ENCODE data around the gene GRB10.

The GRB10 gene

GRCh38 chr7:50564640-50565558 lies 217.8 kb downstream of the GRB10 start, which contains the start of gene DDC:
DDC (minus strand) TSS chr7:50565405; CDS start chr7:50544085, 21,320 bp downstream.
- no peak within 1 kb of the TSS for H3K4me3 ChIP-seq (ENCODE audit: low read depth, low read length)
- no peak for TF ChIP-seq CTCF (IDR thresholded peaks at IDR 0.05; ENCODE audit: borderline replicate concordance, insufficient read depth, low read depth, low read length)

- no peak overlapping the region for H3K4me3 ChIP-seq (ENCODE audit: low read depth, low read length)
- TF ChIP-seq CTCF (IDR thresholded peaks at IDR 0.05; ENCODE audit: borderline replicate concordance, insufficient read depth, low read depth, low read length), result no peak
These were observed 218.5 kb downstream of the GRB10 start for GRCh38 chr7:50564171-50564570.

GRCh38 chr7:50562136-50562535 lies 220.6 kb downstream of the GRB10 start:
- H3K4me3 ChIP-seq (ENCODE audit: low read depth, low read length), result no peak overlapping the region
- TF ChIP-seq CTCF (IDR thresholded peaks at IDR 0.05; ENCODE audit: borderline replicate concordance, insufficient read depth, low read depth, low read length), result no peak

GRCh38 chr7:50560865-50561351 lies 221.8 kb downstream of the GRB10 start:
- TF ChIP-seq CTCF (IDR thresholded peaks at IDR 0.05; ENCODE audit: borderline replicate concordance, insufficient read depth, low read depth, low read length), result no peak
- no peak overlapping the region for H3K4me3 ChIP-seq (ENCODE audit: low read depth, low read length)

- TF ChIP-seq CTCF (IDR thresholded peaks at IDR 0.05; ENCODE audit: borderline replicate concordance, insufficient read depth, low read depth, low read length), result no peak
- no peak overlapping the region for H3K4me3 ChIP-seq (ENCODE audit: low read depth, low read length)
These were observed 222.8 kb downstream of the GRB10 start for GRCh38 chr7:50559881-50560280.

GRCh38 chr7:50558294-50559053 lies 224.2 kb downstream of the GRB10 start:
- TF ChIP-seq CTCF (IDR thresholded peaks at IDR 0.05; ENCODE audit: borderline replicate concordance, insufficient read depth, low read depth, low read length), result no peak
- no peak overlapping the region for H3K4me3 ChIP-seq (ENCODE audit: low read depth, low read length)
